Measurements from ENCODE around the gene DCP2.

DNA sequence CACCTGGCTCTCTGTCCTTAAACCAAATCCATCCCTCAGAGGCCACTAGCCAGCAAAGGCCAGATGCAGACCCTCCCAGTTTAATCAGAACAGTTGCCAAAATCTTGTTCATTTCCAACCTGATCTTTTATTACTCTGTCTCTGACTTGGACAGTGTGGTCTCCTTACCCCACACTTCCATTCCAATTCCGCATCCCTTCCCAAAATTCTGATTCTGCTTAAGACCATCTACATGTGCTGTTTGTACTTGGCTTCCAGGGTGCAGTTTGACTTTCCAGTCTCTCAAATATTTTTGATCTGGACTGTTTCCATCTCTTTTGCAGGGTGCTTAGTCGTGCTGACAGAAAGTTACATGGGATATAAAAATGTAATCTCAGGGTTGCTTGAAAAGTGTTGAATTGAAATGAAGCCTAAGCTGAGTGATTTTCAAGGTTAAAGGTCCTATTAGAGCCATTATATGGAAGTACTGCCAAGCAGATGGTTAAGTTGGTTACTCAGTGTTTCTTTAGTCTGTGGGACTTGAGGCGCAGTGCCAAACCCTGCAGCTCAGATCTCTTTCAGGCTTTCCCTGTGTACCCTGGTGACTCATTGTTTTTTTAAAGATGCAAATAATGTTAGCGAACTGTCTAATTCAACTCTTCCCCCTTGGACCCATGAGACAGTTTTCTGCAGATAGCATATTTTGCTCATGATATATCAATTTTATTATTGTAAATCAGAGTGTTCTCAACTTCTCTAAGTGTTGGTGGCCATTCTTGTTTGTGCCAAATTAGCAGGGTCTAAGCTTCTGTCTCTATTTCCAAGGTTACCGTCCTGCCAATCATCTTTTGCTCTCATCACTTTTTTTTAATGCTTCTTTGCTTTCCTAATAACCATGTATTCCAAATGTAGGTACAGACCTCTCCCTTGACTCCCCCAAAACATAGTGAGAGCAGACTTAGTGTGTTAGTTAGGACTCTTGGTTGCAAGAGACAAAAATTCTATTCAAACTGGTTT, 18.2 kb upstream of the DCP2 start:
- TF ChIP-seq, protein P1, sequence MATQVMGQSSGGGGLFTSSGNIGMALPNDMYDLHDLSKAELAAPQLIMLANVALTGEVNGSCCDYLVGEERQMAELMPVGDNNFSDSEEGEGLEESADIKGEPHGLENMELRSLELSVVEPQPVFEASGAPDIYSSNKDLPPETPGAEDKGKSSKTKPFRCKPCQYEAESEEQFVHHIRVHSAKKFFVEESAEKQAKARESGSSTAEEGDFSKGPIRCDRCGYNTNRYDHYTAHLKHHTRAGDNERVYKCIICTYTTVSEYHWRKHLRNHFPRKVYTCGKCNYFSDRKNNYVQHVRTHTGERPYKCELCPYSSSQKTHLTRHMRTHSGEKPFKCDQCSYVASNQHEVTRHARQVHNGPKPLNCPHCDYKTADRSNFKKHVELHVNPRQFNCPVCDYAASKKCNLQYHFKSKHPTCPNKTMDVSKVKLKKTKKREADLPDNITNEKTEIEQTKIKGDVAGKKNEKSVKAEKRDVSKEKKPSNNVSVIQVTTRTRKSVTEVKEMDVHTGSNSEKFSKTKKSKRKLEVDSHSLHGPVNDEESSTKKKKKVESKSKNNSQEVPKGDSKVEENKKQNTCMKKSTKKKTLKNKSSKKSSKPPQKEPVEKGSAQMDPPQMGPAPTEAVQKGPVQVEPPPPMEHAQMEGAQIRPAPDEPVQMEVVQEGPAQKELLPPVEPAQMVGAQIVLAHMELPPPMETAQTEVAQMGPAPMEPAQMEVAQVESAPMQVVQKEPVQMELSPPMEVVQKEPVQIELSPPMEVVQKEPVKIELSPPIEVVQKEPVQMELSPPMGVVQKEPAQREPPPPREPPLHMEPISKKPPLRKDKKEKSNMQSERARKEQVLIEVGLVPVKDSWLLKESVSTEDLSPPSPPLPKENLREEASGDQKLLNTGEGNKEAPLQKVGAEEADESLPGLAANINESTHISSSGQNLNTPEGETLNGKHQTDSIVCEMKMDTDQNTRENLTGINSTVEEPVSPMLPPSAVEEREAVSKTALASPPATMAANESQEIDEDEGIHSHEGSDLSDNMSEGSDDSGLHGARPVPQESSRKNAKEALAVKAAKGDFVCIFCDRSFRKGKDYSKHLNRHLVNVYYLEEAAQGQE (IDR thresholded peaks at IDR 0.05; ENCODE audit: borderline replicate concordance): no peak
- TF ChIP-seq, protein P2, sequence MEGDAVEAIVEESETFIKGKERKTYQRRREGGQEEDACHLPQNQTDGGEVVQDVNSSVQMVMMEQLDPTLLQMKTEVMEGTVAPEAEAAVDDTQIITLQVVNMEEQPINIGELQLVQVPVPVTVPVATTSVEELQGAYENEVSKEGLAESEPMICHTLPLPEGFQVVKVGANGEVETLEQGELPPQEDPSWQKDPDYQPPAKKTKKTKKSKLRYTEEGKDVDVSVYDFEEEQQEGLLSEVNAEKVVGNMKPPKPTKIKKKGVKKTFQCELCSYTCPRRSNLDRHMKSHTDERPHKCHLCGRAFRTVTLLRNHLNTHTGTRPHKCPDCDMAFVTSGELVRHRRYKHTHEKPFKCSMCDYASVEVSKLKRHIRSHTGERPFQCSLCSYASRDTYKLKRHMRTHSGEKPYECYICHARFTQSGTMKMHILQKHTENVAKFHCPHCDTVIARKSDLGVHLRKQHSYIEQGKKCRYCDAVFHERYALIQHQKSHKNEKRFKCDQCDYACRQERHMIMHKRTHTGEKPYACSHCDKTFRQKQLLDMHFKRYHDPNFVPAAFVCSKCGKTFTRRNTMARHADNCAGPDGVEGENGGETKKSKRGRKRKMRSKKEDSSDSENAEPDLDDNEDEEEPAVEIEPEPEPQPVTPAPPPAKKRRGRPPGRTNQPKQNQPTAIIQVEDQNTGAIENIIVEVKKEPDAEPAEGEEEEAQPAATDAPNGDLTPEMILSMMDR (IDR thresholded peaks at IDR 0.05; ENCODE audit: poor library complexity, severe bottlenecking): no peak
- TF ChIP-seq EP300 (conservative IDR thresholded peaks at IDR 0.05; ENCODE audit: poor library complexity, severe bottlenecking) (no peak), MXI1 (conservative IDR thresholded peaks at IDR 0.05; ENCODE audit: poor library complexity, severe bottlenecking) (no peak), RAD21 (conservative IDR thresholded peaks at IDR 0.05) (no peak), POLR2AphosphoS5 (IDR thresholded peaks at IDR 0.05) (no peak), EZH2 (IDR thresholded peaks at IDR 0.05; ENCODE audit: borderline replicate concordance, insufficient read depth, low read length, poor library complexity, severe bottlenecking) (no peak), TAF1 (IDR thresholded peaks at IDR 0.05; ENCODE audit: low read depth) (no peak), SMC3 (conservative IDR thresholded peaks at IDR 0.05; ENCODE audit: poor library complexity) (no peak)

Measured in neural cell (in vitro differentiated cells).